ENCODE data around the gene TMSB15A. TPM values are rescaled to one million over a fixed set of nuclear protein-coding genes. Genes with fewer than 3 reads are reported as not detected.

Gene TMSB15A
- total RNA-seq, 2 donors from 2014 or later, result 30.6 to 88.4 TPM

DNA sequence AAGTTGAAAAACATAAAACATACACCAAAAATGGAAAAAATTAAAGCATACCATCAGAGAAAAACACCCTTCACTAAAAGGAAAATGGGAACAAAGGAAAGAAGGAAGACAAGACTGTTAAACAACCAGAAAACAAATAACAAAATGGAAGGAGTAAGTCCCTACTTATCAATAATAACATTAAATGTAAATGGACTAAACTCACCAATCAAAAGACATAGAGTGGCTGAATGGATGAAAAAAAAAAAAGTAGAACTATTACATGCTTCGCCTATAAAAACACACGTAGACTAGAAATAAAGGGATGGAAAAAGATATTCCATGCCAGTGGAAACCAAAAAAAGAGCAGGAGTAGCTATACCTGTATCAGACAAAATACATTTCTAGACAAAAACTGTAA, 19.4 kb upstream of the TMSB15A start:
- Histone ChIP-seq H3K9me3 (ENCODE audit: control insufficient read depth, low read length) (no peaks in the 10 kb centered on the region), H3K9ac (ENCODE audit: extremely low read depth, low read length, poor library complexity, severe bottlenecking) (no peak overlapping the region), H3K27ac (ENCODE audit: low read depth, low read length) (no peak overlapping the region), H3K36me3 (ENCODE audit: control insufficient read depth, insufficient read depth, low read length) (no peaks in the 10 kb centered on the region), H3K4me3 (ENCODE audit: low read length) (no peak overlapping the region), H3K27me3 (ENCODE audit: control insufficient read depth, insufficient read depth, low read length, poor library complexity, severe bottlenecking) (no peaks in the 10 kb centered on the region), H3K4me1 (ENCODE audit: control insufficient read depth, insufficient read depth, low read length) (no peaks in the 10 kb centered on the region)
- Mint-ChIP-seq H3K4me1 (no peaks in the 10 kb centered on the region), H3K27me3 (ENCODE audit: insufficient read depth) (no peaks in the 10 kb centered on the region), H3K4me3 (no peak overlapping the region), H3K9me3 (peaks cover 55% of the 10 kb centered on the region), H3K27ac (no peak overlapping the region), H3K36me3 (ENCODE audit: low read depth) (no peaks in the 10 kb centered on the region)
- WGBS, 2 experiments (ENCODE audit: insufficient coverage in 1 of 2, insufficient read length in 1 of 2), result no CpG with 5 or more reads among the region's 2 CpGs
- no peak for DNase-seq
- TF ChIP-seq, protein P1, sequence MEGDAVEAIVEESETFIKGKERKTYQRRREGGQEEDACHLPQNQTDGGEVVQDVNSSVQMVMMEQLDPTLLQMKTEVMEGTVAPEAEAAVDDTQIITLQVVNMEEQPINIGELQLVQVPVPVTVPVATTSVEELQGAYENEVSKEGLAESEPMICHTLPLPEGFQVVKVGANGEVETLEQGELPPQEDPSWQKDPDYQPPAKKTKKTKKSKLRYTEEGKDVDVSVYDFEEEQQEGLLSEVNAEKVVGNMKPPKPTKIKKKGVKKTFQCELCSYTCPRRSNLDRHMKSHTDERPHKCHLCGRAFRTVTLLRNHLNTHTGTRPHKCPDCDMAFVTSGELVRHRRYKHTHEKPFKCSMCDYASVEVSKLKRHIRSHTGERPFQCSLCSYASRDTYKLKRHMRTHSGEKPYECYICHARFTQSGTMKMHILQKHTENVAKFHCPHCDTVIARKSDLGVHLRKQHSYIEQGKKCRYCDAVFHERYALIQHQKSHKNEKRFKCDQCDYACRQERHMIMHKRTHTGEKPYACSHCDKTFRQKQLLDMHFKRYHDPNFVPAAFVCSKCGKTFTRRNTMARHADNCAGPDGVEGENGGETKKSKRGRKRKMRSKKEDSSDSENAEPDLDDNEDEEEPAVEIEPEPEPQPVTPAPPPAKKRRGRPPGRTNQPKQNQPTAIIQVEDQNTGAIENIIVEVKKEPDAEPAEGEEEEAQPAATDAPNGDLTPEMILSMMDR (conservative IDR thresholded peaks at IDR 0.05), result no peak

DNA sequence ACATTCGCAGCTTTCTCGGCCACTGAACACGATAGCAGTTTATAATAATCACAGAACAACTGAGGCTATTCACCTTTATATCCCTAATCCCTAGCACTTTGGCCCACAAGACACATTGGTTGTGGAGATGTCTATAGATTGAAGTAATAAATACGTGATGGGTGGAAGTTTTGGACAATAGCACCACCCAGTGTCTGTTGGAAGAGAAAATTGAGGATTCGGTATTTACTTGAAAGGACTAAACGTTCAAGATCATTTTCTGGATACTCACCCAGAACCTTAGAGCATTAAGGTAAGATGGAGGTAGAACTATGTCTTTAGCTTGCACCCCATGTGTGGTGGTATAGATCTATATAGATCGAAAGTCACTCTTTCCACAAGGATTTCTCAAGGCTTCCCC, 787 bp upstream of the TMSB15A start:
- H3K4me1 Mint-ChIP-seq, result no peaks in the 10 kb centered on the region
- no peak for DNase-seq
- Histone ChIP-seq H3K36me3 (ENCODE audit: control insufficient read depth, insufficient read depth, low read length) (no peaks in the 10 kb centered on the region), H3K27ac (ENCODE audit: low read depth, low read length) (no peak overlapping the region), H3K9ac (ENCODE audit: extremely low read depth, low read length, poor library complexity, severe bottlenecking) (no peak overlapping the region), H3K27me3 (ENCODE audit: control insufficient read depth, insufficient read depth, low read length, poor library complexity, severe bottlenecking) (no peaks in the 10 kb centered on the region), H3K4me3 (ENCODE audit: low read length) (no peak overlapping the region), H3K4me1 (ENCODE audit: control insufficient read depth, insufficient read depth, low read length) (no peaks in the 10 kb centered on the region), H3K9me3 (ENCODE audit: control insufficient read depth, low read length) (no peaks in the 10 kb centered on the region)
- H3K36me3 Mint-ChIP-seq (ENCODE audit: low read depth), result no peaks in the 10 kb centered on the region
- H3K27me3 Mint-ChIP-seq (ENCODE audit: insufficient read depth), result peaks cover 11% of the 10 kb centered on the region
- peaks cover 35% of the 10 kb centered on the region for H3K9me3 Mint-ChIP-seq
- no peak overlapping the region for H3K4me3 Mint-ChIP-seq
- TF ChIP-seq, protein P1 (conservative IDR thresholded peaks at IDR 0.05), result peak; percentile 47
- H3K27ac Mint-ChIP-seq, result no peak overlapping the region
- 76% methylated on average over 6 of the region's 7 CpGs; no CpG with 5 or more reads in 1 of the 2 experiments for WGBS, 2 experiments (ENCODE audit: insufficient coverage in 1 of 2, insufficient read length in 1 of 2)

DNA sequence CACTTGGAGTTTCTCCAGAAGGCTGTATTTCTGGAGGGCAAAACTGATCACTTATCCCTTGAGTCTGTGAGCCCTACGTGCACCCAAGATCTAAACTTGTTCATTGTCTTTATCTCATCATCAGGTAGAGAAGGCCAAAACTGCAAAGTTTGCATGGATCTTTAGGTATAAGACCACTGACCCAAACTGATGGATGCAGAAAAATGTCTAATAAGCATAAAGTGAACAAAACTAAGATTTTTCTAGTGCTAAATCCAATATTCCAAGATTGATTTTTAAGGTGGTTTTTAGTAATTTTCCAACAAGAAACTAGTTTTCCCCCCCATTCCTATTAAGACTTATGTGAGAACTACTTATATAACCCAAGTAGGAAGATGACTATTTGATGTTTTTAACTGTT, 2.0 kb downstream of the TMSB15A start:
- H3K4me1 Mint-ChIP-seq, result no peaks in the 10 kb centered on the region
- no peak overlapping the region for H3K4me3 Mint-ChIP-seq
- H3K27me3 Mint-ChIP-seq (ENCODE audit: insufficient read depth), result peaks cover 11% of the 10 kb centered on the region
- Histone ChIP-seq H3K4me3 (ENCODE audit: low read length) (no peak overlapping the region), H3K27me3 (ENCODE audit: control insufficient read depth, insufficient read depth, low read length, poor library complexity, severe bottlenecking) (no peaks in the 10 kb centered on the region), H3K4me1 (ENCODE audit: control insufficient read depth, insufficient read depth, low read length) (no peaks in the 10 kb centered on the region), H3K9ac (ENCODE audit: extremely low read depth, low read length, poor library complexity, severe bottlenecking) (no peak overlapping the region), H3K9me3 (ENCODE audit: control insufficient read depth, low read length) (no peaks in the 10 kb centered on the region), H3K27ac (ENCODE audit: low read depth, low read length) (no peak overlapping the region), H3K36me3 (ENCODE audit: control insufficient read depth, insufficient read depth, low read length) (no peaks in the 10 kb centered on the region)
- TF ChIP-seq, protein P1 (conservative IDR thresholded peaks at IDR 0.05), result no peak
- H3K36me3 Mint-ChIP-seq (ENCODE audit: low read depth), result no peaks in the 10 kb centered on the region
- WGBS, 2 experiments (ENCODE audit: insufficient coverage in 1 of 2, insufficient read length in 1 of 2), result 92% methylated on average over 1 of the region's 1 CpG; no CpG with 5 or more reads in 1 of the 2 experiments
- no peak overlapping the region for H3K27ac Mint-ChIP-seq
- peaks cover 39% of the 10 kb centered on the region for H3K9me3 Mint-ChIP-seq
- no peak for DNase-seq
